OCI-LY1 (cell line): ENCODE measurements around the gene ARHGAP10.

Source experiments
- H2AFZ ChIP-seq: fragments of 200-600 bp; sonication (generic), shearing (Covaris generic); 2 replicates; pipeline ENCODE4 v1.6.0; 2014; ENCODE audit warnings: antibody characterized with exemption, mild to moderate bottlenecking, low read length
- H3F3A ChIP-seq: fragments of 200-600 bp; sonication (generic), shearing (Covaris generic); 2 replicates; pipeline ENCODE4 v1.6.0; 2014; ENCODE audit warnings: mild to moderate bottlenecking, antibody characterized with exemption, low read length, moderate library complexity; ENCODE audit not compliant: insufficient read depth
- H3K27ac ChIP-seq: fragments of 200-600 bp; sonication (generic); 2 replicates; pipeline ENCODE4 v1.5.1; 2014; ENCODE audit warnings: low read length, mixed run types, mild to moderate bottlenecking, low read depth; ENCODE audit not compliant: poor library complexity, severe bottlenecking
- H3K27me3 ChIP-seq: fragments of 200-600 bp; sonication (generic); 2 replicates; pipeline ENCODE4 v1.6.0; 2014; ENCODE audit warnings: antibody characterized with exemption, mild to moderate bottlenecking, low read length, moderate library complexity; ENCODE audit not compliant: insufficient read depth
- H3K36me3 ChIP-seq: fragments of 200-600 bp; sonication (generic); 2 replicates; pipeline ENCODE4 v1.6.1; 2014; ENCODE audit warnings: mild to moderate bottlenecking, antibody characterized with exemption, low read length, moderate library complexity, mixed read lengths; ENCODE audit not compliant: insufficient read depth
- H3K4me1 ChIP-seq: fragments of 200-600 bp; sonication (generic); 2 replicates; pipeline ENCODE4 v1.5.1; 2014; ENCODE audit warnings: mild to moderate bottlenecking, low read length, moderate library complexity; ENCODE audit not compliant: insufficient read depth, severe bottlenecking
- H3K4me2 ChIP-seq: fragments of 200-600 bp; sonication (generic), shearing (Covaris generic); 2 replicates; pipeline ENCODE4 v1.6.1; 2014; ENCODE audit warnings: low read length
- H3K4me3 ChIP-seq: fragments of 200-600 bp; sonication (generic); 2 replicates; pipeline ENCODE4 v1.5.1; 2014; ENCODE audit warnings: low read length, low read depth, mild to moderate bottlenecking, mixed read lengths; ENCODE audit not compliant: poor library complexity, severe bottlenecking
- H3K79me2 ChIP-seq: fragments of 200-600 bp; shearing (Covaris generic); 2 replicates; pipeline ENCODE4 v1.6.1; 2016; ENCODE audit warnings: mixed run types, low read length, mixed read lengths; ENCODE audit not compliant: insufficient read depth
- H3K9ac ChIP-seq: fragments of 200-600 bp; sonication (generic), shearing (Covaris generic); 2 replicates; pipeline ENCODE4 v1.6.1; 2014; ENCODE audit warnings: mild to moderate bottlenecking, low read length, mixed read lengths
- H3K9me2 ChIP-seq: fragments of 200-600 bp; sonication (generic), shearing (Covaris generic); 2 replicates; pipeline ENCODE4 v1.6.1; 2014; ENCODE audit warnings: low read depth, mild to moderate bottlenecking, low read length, mixed read lengths
- H3K9me3 ChIP-seq: fragments of 200-600 bp; shearing (Covaris generic); 2 replicates; pipeline ENCODE4 v1.6.1; 2014; ENCODE audit warnings: low read length, mixed read lengths
- H4K20me1 ChIP-seq: fragments of 200-600 bp; sonication (generic), shearing (Covaris generic); 2 replicates; pipeline ENCODE4 v1.6.0; 2016; ENCODE audit warnings: mild to moderate bottlenecking, low read length; ENCODE audit not compliant: insufficient read depth
- EZH2 ChIP-seq: fragments of 200-600 bp; sonication (generic), shearing (Covaris generic); IDR thresholded peaks from 2 replicates; pipeline ENCODE4 v1.8.0; 2017; ENCODE audit warnings: borderline replicate concordance, mixed run types, mild to moderate bottlenecking, antibody characterized with exemption, low read length, moderate library complexity, mixed read lengths
- TF ChIP-seq, protein P1 (sequence below): fragments of 200-600 bp; sonication (generic), shearing (Covaris generic); IDR thresholded peaks from 2 replicates; pipeline ENCODE4 v1.5.1; 2017; ENCODE audit warnings: mild to moderate bottlenecking, antibody characterized with exemption, low read length, moderate library complexity, mixed read lengths

ARHGAP10 gene

DNA sequence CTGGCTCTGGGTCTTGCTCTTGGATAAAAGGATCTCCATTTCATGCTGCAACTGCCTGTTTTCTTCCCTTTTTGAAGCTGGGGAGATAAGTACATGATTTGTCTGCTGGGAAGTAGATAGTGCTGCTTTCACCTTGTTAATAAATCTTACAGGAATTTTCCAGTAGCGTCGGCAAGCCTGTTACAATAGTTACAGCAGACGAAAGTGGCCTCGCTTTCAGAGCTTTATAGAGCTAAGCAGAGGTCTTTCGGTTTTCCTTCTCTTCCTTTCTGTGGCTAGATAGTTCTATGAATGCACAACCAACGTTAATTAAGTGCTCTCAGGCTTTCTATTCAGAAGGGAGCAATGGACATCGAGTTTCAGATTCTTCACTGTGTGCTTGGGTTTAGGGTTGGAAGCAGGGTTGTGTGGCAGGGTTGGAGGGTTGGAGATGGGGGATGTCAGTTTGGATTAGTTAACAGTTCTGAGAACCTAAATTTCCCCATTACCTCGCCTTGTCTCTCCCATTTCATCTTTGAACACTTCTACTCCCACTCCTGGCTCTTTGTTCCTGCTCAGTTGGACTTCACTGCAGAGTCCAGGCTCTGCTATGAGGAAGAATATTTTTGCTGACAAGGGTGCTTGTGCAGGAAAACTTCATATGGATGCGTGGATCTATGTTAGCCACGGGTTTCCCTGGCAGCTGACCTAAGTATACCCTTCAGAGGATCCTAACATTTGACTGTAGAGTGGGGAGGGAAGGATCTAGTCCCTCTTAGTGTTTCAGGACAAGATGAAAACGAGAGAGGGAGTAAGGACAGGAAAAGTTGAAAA lies 237.9 kb downstream of the ARHGAP10 start:
- H3K79me2 ChIP-seq: no peaks in the 10 kb centered on the region
- no peaks in the 10 kb centered on the region for H4K20me1 ChIP-seq
- no peak overlapping the region for H2AFZ ChIP-seq
- no peak overlapping the region for H3K4me2 ChIP-seq
- no peak overlapping the region for H3K9ac ChIP-seq
- no peak overlapping the region for H3K4me3 ChIP-seq
- H3K27me3 ChIP-seq: no peaks in the 10 kb centered on the region
- TF ChIP-seq, protein P1, sequence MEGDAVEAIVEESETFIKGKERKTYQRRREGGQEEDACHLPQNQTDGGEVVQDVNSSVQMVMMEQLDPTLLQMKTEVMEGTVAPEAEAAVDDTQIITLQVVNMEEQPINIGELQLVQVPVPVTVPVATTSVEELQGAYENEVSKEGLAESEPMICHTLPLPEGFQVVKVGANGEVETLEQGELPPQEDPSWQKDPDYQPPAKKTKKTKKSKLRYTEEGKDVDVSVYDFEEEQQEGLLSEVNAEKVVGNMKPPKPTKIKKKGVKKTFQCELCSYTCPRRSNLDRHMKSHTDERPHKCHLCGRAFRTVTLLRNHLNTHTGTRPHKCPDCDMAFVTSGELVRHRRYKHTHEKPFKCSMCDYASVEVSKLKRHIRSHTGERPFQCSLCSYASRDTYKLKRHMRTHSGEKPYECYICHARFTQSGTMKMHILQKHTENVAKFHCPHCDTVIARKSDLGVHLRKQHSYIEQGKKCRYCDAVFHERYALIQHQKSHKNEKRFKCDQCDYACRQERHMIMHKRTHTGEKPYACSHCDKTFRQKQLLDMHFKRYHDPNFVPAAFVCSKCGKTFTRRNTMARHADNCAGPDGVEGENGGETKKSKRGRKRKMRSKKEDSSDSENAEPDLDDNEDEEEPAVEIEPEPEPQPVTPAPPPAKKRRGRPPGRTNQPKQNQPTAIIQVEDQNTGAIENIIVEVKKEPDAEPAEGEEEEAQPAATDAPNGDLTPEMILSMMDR: no peak
- TF ChIP-seq EZH2: no peak
- no peaks in the 10 kb centered on the region for H3K4me1 ChIP-seq
- no peak overlapping the region for H3K27ac ChIP-seq
- no peaks in the 10 kb centered on the region for H3F3A ChIP-seq
- no peaks in the 10 kb centered on the region for H3K9me3 ChIP-seq
- no peaks in the 10 kb centered on the region for H3K9me2 ChIP-seq
- no peaks in the 10 kb centered on the region for H3K36me3 ChIP-seq

DNA sequence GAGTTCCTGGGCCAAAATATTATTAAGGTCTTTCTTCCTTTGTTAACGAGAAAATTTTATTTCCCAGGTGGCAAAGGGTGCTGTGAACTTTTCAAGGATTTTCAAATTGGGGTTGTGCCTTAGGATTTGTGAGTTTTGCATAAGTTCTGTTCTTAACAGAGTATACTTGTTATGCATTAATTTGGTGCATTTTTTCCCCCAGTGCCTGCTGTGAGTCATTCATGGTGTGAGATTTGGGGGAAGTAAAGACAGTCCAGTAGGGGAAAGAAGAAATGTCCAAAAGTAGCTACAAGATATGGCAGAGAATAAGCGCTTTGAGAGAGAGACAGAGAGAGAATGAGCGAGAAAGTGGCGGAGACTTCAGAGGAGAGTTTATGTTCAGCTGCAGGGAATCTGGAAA lies 239.2 kb downstream of the ARHGAP10 start:
- no peaks in the 10 kb centered on the region for H3K4me1 ChIP-seq
- no peak overlapping the region for H3K9ac ChIP-seq
- H3K36me3 ChIP-seq: no peaks in the 10 kb centered on the region
- no peak overlapping the region for H2AFZ ChIP-seq
- no peaks in the 10 kb centered on the region for H3F3A ChIP-seq
- no peaks in the 10 kb centered on the region for H3K9me2 ChIP-seq
- no peak overlapping the region for H3K27ac ChIP-seq
- no peak overlapping the region for H3K4me3 ChIP-seq
- no peak overlapping the region for H3K4me2 ChIP-seq
- H3K79me2 ChIP-seq: no peaks in the 10 kb centered on the region
- no peaks in the 10 kb centered on the region for H3K27me3 ChIP-seq
- H3K9me3 ChIP-seq: no peaks in the 10 kb centered on the region
- no peaks in the 10 kb centered on the region for H4K20me1 ChIP-seq
- TF ChIP-seq EZH2: no peak
- TF ChIP-seq, protein P1: no peak

DNA sequence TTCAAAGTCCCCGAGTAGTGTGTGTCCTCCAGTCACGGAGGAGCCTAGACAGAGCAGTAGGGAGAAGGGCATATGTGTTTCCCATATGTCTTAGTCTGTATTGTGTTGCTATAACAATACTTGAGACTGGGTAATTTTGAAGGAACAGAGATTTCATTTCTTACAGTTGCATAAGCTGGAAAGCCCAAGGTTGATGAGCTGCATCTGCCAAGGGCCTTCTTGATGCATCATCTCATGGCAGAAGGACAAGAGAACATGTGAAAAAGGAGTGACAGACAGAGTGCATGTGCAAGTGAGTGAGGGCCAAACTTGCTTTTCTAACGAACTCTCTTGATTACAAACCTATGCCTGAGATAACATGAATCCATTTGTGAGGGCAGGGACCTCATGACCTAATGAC lies 243.4 kb downstream of the ARHGAP10 start:
- Histone ChIP-seq H3K27me3 (no peaks in the 10 kb centered on the region), H3K9me3 (no peaks in the 10 kb centered on the region), H2AFZ (no peak overlapping the region), H3K4me2 (no peak overlapping the region), H3K36me3 (no peaks in the 10 kb centered on the region), H3F3A (no peaks in the 10 kb centered on the region), H3K4me1 (no peaks in the 10 kb centered on the region), H3K9ac (no peak overlapping the region), H3K27ac (no peak overlapping the region), H3K4me3 (no peak overlapping the region), H3K9me2 (no peaks in the 10 kb centered on the region), H4K20me1 (no peaks in the 10 kb centered on the region), H3K79me2 (no peaks in the 10 kb centered on the region)
- no peak for TF ChIP-seq EZH2
- TF ChIP-seq, protein P1: no peak
